ENCODE data around the gene LCNL1. TPM values are rescaled to one million over a fixed set of nuclear protein-coding genes. Genes with fewer than 3 reads are reported as not detected.

LCNL1 gene
- total and polyA plus RNA-seq, 4 donors: 0.01 to 0.08 TPM; not detected in 2

DNA sequence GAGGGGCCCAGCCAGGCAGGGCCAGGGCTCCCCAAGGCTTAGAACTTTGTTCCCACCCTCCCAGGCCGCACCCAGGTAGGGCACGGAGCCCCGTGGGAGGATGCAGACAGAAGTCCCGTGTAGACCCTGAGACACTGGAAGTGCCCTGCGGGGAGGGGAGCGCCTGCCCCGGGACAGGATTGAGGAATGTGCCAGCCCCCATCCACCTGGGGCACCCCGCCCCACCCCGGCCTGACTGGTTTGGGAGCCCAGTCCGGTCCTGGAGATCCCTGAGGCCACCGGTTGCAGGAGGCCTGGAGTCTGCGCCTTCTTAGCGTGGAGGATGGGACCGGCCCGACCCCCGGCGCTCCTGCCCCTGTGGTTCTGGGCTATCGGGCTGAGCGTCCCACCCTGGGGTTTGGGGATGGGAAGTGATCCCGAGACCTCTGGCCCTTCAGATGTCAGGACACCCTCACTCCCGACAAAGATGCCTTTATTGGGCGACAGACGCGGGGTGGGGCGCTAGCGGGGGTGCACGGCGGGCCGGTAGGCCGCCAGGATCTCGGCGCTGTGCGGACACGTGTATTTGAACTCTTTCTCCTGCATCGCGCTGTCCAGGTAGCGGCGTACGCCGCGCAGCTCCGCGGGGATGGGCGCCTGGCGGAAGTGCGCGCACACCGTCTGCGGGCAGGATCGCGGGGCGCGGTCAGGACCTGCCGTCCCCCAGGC lies 11.5 kb downstream of the LCNL1 start:
- H3K36me3 ChIP-seq (ENCODE audit: control insufficient read depth in 4 of 4, insufficient read depth in 3 of 4, low read depth in 1 of 4, low read length in 3 of 4): peaks cover 0 to 3% (median 0%) of the 10 kb centered on the region in 4 donors
- H3K4me1 ChIP-seq (ENCODE audit: control insufficient read depth in 4 of 4, insufficient read depth in 4 of 4, low read length in 3 of 4): peaks cover 7 to 32% (median 15%) of the 10 kb centered on the region in 4 donors
- H3K9me3 ChIP-seq (ENCODE audit: control insufficient read depth in 4 of 4, low read length in 3 of 4): no peaks in the 10 kb centered on the region
- TF ChIP-seq HNF4G (IDR thresholded peaks at IDR 0.05) (no peak), TAF1 (conservative IDR thresholded peaks at IDR 0.05) (no peak), SP1 (IDR thresholded peaks at IDR 0.05) (no peak)
- TF ChIP-seq, protein P1, sequence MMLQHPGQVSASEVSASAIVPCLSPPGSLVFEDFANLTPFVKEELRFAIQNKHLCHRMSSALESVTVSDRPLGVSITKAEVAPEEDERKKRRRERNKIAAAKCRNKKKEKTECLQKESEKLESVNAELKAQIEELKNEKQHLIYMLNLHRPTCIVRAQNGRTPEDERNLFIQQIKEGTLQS (IDR thresholded peaks at IDR 0.05): no peak
- TF ChIP-seq, protein P2, sequence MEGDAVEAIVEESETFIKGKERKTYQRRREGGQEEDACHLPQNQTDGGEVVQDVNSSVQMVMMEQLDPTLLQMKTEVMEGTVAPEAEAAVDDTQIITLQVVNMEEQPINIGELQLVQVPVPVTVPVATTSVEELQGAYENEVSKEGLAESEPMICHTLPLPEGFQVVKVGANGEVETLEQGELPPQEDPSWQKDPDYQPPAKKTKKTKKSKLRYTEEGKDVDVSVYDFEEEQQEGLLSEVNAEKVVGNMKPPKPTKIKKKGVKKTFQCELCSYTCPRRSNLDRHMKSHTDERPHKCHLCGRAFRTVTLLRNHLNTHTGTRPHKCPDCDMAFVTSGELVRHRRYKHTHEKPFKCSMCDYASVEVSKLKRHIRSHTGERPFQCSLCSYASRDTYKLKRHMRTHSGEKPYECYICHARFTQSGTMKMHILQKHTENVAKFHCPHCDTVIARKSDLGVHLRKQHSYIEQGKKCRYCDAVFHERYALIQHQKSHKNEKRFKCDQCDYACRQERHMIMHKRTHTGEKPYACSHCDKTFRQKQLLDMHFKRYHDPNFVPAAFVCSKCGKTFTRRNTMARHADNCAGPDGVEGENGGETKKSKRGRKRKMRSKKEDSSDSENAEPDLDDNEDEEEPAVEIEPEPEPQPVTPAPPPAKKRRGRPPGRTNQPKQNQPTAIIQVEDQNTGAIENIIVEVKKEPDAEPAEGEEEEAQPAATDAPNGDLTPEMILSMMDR (IDR thresholded peaks at IDR 0.05; ENCODE audit: low read depth, low read length, missing input control): no peak
- TF ChIP-seq, protein P3, sequence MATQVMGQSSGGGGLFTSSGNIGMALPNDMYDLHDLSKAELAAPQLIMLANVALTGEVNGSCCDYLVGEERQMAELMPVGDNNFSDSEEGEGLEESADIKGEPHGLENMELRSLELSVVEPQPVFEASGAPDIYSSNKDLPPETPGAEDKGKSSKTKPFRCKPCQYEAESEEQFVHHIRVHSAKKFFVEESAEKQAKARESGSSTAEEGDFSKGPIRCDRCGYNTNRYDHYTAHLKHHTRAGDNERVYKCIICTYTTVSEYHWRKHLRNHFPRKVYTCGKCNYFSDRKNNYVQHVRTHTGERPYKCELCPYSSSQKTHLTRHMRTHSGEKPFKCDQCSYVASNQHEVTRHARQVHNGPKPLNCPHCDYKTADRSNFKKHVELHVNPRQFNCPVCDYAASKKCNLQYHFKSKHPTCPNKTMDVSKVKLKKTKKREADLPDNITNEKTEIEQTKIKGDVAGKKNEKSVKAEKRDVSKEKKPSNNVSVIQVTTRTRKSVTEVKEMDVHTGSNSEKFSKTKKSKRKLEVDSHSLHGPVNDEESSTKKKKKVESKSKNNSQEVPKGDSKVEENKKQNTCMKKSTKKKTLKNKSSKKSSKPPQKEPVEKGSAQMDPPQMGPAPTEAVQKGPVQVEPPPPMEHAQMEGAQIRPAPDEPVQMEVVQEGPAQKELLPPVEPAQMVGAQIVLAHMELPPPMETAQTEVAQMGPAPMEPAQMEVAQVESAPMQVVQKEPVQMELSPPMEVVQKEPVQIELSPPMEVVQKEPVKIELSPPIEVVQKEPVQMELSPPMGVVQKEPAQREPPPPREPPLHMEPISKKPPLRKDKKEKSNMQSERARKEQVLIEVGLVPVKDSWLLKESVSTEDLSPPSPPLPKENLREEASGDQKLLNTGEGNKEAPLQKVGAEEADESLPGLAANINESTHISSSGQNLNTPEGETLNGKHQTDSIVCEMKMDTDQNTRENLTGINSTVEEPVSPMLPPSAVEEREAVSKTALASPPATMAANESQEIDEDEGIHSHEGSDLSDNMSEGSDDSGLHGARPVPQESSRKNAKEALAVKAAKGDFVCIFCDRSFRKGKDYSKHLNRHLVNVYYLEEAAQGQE (IDR thresholded peaks at IDR 0.05): no peak
- H3K9ac ChIP-seq (ENCODE audit: low read depth in 1 of 2, low read length in 2 of 2): no peak overlapping the region
- H3K27me3 ChIP-seq (ENCODE audit: control insufficient read depth in 4 of 4, insufficient read depth in 4 of 4, low read length in 3 of 4): no peaks in the 10 kb centered on the region
- no peak overlapping the region for H3K4me3 ChIP-seq (ENCODE audit: low read depth in 1 of 3, low read length in 3 of 3)
- H3K27ac ChIP-seq (ENCODE audit: low read depth in 1 of 2, low read length in 2 of 2): no peak overlapping the region
- 69% methylated on average over 54 of the region's 54 CpGs for WGBS
- DNase-seq (ENCODE audit: low spot score): no peak

DNA sequence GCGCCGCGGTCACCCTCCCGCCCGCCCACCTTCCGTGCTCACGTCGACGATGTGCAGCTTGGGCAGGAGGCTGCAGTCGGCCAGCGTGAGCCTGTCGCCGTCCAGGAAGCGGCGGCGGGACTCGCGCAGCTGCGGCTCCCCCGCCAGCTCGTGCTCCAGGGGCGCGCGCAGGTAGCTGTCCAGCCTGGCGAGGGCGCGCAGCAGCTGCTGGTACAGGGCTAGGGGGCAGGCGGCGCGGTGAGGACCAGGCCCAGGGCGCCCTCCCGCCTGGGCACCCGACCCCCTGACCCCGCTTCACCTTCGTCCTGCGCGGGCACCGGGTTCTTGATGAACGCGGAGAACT lies 12.1 kb downstream of the LCNL1 start:
- no peaks in the 10 kb centered on the region for H3K9me3 ChIP-seq (ENCODE audit: control insufficient read depth in 4 of 4, low read length in 3 of 4)
- WGBS: 39% methylated on average over 40 of the region's 40 CpGs
- peaks cover 7 to 32% (median 15%) of the 10 kb centered on the region in 4 donors for H3K4me1 ChIP-seq (ENCODE audit: control insufficient read depth in 4 of 4, insufficient read depth in 4 of 4, low read length in 3 of 4)
- TF ChIP-seq FOXA2 (IDR thresholded peaks at IDR 0.05) (no peak), NR2F2 (IDR thresholded peaks at IDR 0.05) (no peak), HNF4A (conservative IDR thresholded peaks at IDR 0.05) (no peak), SP1 (IDR thresholded peaks at IDR 0.05) (no peak), TAF1 (conservative IDR thresholded peaks at IDR 0.05) (no peak), GABPA (IDR thresholded peaks at IDR 0.05 in 1 of 2, conservative IDR thresholded peaks at IDR 0.05 in 1 of 2) (no peak), YY1 (IDR thresholded peaks at IDR 0.05) (no peak), RAD21 (IDR thresholded peaks at IDR 0.05) (no peak), FOXA1 (IDR thresholded peaks at IDR 0.05) (no peak), RXRA (IDR thresholded peaks at IDR 0.05) (no peak), JUND (IDR thresholded peaks at IDR 0.05) (no peak)
- TF ChIP-seq, protein P3 (IDR thresholded peaks at IDR 0.05): no peak
- TF ChIP-seq, protein P4, sequence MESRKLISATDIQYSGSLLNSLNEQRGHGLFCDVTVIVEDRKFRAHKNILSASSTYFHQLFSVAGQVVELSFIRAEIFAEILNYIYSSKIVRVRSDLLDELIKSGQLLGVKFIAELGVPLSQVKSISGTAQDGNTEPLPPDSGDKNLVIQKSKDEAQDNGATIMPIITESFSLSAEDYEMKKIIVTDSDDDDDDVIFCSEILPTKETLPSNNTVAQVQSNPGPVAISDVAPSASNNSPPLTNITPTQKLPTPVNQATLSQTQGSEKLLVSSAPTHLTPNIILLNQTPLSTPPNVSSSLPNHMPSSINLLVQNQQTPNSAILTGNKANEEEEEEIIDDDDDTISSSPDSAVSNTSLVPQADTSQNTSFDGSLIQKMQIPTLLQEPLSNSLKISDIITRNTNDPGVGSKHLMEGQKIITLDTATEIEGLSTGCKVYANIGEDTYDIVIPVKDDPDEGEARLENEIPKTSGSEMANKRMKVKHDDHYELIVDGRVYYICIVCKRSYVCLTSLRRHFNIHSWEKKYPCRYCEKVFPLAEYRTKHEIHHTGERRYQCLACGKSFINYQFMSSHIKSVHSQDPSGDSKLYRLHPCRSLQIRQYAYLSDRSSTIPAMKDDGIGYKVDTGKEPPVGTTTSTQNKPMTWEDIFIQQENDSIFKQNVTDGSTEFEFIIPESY (IDR thresholded peaks at IDR 0.05): no peak
- TF ChIP-seq, protein P1 (IDR thresholded peaks at IDR 0.05): no peak
- TF ChIP-seq, protein P5, sequence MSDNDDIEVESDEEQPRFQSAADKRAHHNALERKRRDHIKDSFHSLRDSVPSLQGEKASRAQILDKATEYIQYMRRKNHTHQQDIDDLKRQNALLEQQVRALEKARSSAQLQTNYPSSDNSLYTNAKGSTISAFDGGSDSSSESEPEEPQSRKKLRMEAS (IDR thresholded peaks at IDR 0.05): no peak
- TF ChIP-seq, protein P2 (IDR thresholded peaks at IDR 0.05; ENCODE audit: low read depth, low read length, missing input control): no peak

More for the DNA sequence above, 12.1 kb downstream of the LCNL1 start:
- Histone ChIP-seq H3K4me3 (ENCODE audit: low read depth in 1 of 3, low read length in 3 of 3) (no peak overlapping the region), H3K27me3 (ENCODE audit: control insufficient read depth in 4 of 4, insufficient read depth in 4 of 4, low read length in 3 of 4) (no peaks in the 10 kb centered on the region), H3K9ac (ENCODE audit: low read depth in 1 of 2, low read length in 2 of 2) (no peak overlapping the region), H3K36me3 (ENCODE audit: control insufficient read depth in 4 of 4, insufficient read depth in 3 of 4, low read depth in 1 of 4, low read length in 3 of 4) (peaks cover 0 to 3% (median 0%) of the 10 kb centered on the region in 4 donors), H3K27ac (ENCODE audit: low read depth in 1 of 2, low read length in 2 of 2) (no peak overlapping the region)
- no peak for DNase-seq (ENCODE audit: low spot score)
